Endothelial cell of umbilical vein (primary cell): Measurements from ENCODE around the gene IL10RA. TPM values are rescaled to one million over a fixed set of nuclear protein-coding genes. Genes with fewer than 3 reads are reported as not detected.

Source experiments
- BruUV-seq: library from RNA; stranded (reverse); fragments of 400-500 nt; replicated peaks from 2 replicates; lab custom pipeline; 2021; lab: Mats Ljungman, UMichigan
- CTCF ChIA-PET: fragments of 300-600, 350-600 bp; sonication (Branson Sonifier 250); formaldehyde crosslinking; loops from one replicate; lab custom pipeline; 2021; ENCODE audit warnings: antibody characterized with exemption, inconsistent platforms; lab: Charles Lee
- POLR2A ChIA-PET: fragments of 300-600, 350-600 bp; sonication (Branson Sonifier 250); formaldehyde crosslinking; loops from one replicate; lab custom pipeline; 2021; ENCODE audit warnings: antibody characterized with exemption, inconsistent platforms; lab: Charles Lee
- DNase-seq: peaks from one replicate; pipeline ENCODE4 v3.0.0-alpha.2; 2011; ENCODE audit warnings: low read depth, low spot score
- FAIRE-seq: peaks from 2 replicates; lab custom pipeline; 2011; peaks lifted over from hg19 to GRCh38; lab: Jason Lieb, UNC
- H2AFZ ChIP-seq: 2 replicates; pipeline ENCODE4 v1.6.0; 2012; ENCODE audit warnings: low read depth, low read length, control low read depth, inconsistent platforms
- H3K27ac ChIP-seq: 2 replicates; pipeline ENCODE4 v1.5.1; 2011; ENCODE audit warnings: low read depth, mild to moderate bottlenecking, control low read depth, low read length, moderate library complexity; ENCODE audit not compliant: insufficient read depth
- H3K27me3 ChIP-seq, 2 experiments: 2 replicates each; pipeline versions ENCODE4 v1.6.0 to v1.6.1; 2011; ENCODE audit warnings: low read length in 2 of 2, mixed read lengths in 1 of 2; ENCODE audit not compliant: control insufficient read depth in 2 of 2, insufficient read depth in 2 of 2
- H3K36me3 ChIP-seq, 2 experiments: 2 replicates in 1 of 2; 3 replicates in 1 of 2; pipeline ENCODE4 v1.5.1; 2011; ENCODE audit warnings: low read length in 2 of 2, mild to moderate bottlenecking in 1 of 2, moderate library complexity in 1 of 2; ENCODE audit not compliant: control insufficient read depth in 2 of 2, insufficient read depth in 2 of 2; ENCODE audit errors: extremely low read depth in 1 of 2
- H3K4me1 ChIP-seq: 3 replicates; pipeline ENCODE4 v1.5.1; 2011; ENCODE audit warnings: mild to moderate bottlenecking, low read length; ENCODE audit not compliant: control insufficient read depth, insufficient read depth; ENCODE audit errors: extremely low read depth
- H3K4me2 ChIP-seq: 2 replicates; pipeline ENCODE4 v1.6.1; 2011; ENCODE audit warnings: low read length, control low read depth, mixed read lengths; ENCODE audit not compliant: insufficient read depth
- H3K4me3 ChIP-seq, 3 experiments: fragments of 200-600 bp in 1 of 3; sonication (generic), shearing (Covaris generic) in 1 of 3; replicated peaks in 1 of 3; 2 replicates each; pipeline ENCODE4 v1.5.1; 2011 to 2016; ENCODE audit warnings: control low read depth in 3 of 3, low read length in 3 of 3, mild to moderate bottlenecking in 2 of 3, inconsistent platforms in 1 of 3, low read depth in 1 of 3, moderate library complexity in 1 of 3; ENCODE audit not compliant: insufficient read depth in 1 of 3
- H3K79me2 ChIP-seq: 2 replicates; pipeline ENCODE4 v1.6.0; 2012; ENCODE audit warnings: low read length, inconsistent platforms; ENCODE audit not compliant: control insufficient read depth, insufficient read depth
- H3K9ac ChIP-seq: replicated peaks from 2 replicates; pipeline ENCODE3; 2011; ENCODE audit warnings: low read length, control low read depth; ENCODE audit not compliant: insufficient read depth; ENCODE audit errors: extremely low read depth
- H3K9me1 ChIP-seq: replicated peaks from 3 replicates; pipeline ENCODE4 v1.6.0; 2011; ENCODE audit warnings: mild to moderate bottlenecking, low read length; ENCODE audit not compliant: control insufficient read depth, insufficient read depth; ENCODE audit errors: extremely low read depth
- H3K9me3 ChIP-seq: replicated peaks from 2 replicates; pipeline ENCODE4 v1.5.1; 2012; ENCODE audit warnings: low read length, inconsistent platforms; ENCODE audit not compliant: control insufficient read depth, insufficient read depth
- H4K20me1 ChIP-seq: replicated peaks from 2 replicates; pipeline ENCODE3; 2011; ENCODE audit warnings: mild to moderate bottlenecking, low read length; ENCODE audit not compliant: control insufficient read depth, insufficient read depth; ENCODE audit errors: extremely low read depth
- CTCF ChIP-seq, 2 donors: IDR thresholded peaks; 1 replicate in 1 of 2; 2 replicates in 1 of 2; pipeline ENCODE4 v1.5.1; 2011; ENCODE audit warnings: low read length in 2 of 2, mild to moderate bottlenecking in 2 of 2, moderate library complexity in 2 of 2, control low read depth in 1 of 2, inconsistent platforms in 1 of 2, low read depth in 1 of 2; ENCODE audit not compliant: insufficient read depth in 1 of 2; ENCODE audit errors: extremely low read depth in 1 of 2
- EZH2 ChIP-seq: IDR thresholded peaks from 2 replicates; pipeline ENCODE4 v1.6.1; 2012; ENCODE audit warnings: borderline replicate concordance, low read depth, mild to moderate bottlenecking, moderate library complexity, low read length, inconsistent platforms; ENCODE audit not compliant: severe bottlenecking
- FOS ChIP-seq: IDR thresholded peaks from 2 replicates; pipeline ENCODE4 v1.6.1; 2011; ENCODE audit warnings: mild to moderate bottlenecking, low read length, moderate library complexity, borderline replicate concordance; ENCODE audit not compliant: insufficient read depth
- GATA2 ChIP-seq: IDR thresholded peaks from 2 replicates; pipeline ENCODE4 v1.7.0; 2011; ENCODE audit warnings: low read depth, mild to moderate bottlenecking, moderate library complexity, mixed read lengths, low read length; ENCODE audit not compliant: insufficient read length, insufficient read depth
- JUN ChIP-seq: IDR thresholded peaks from 2 replicates; pipeline ENCODE4 v1.6.1; 2011; ENCODE audit warnings: borderline replicate concordance, low read depth; ENCODE audit not compliant: insufficient read length, insufficient read depth
- MAX ChIP-seq: IDR thresholded peaks from 2 replicates; pipeline ENCODE4 v1.6.1; 2011; ENCODE audit not compliant: insufficient read depth, insufficient read length
- MYC ChIP-seq: IDR thresholded peaks from one replicate; pipeline ENCODE4 v1.6.1; 2011; ENCODE audit warnings: mild to moderate bottlenecking, low read depth, low read length
- POLR2A ChIP-seq: IDR thresholded peaks from 2 replicates; pipeline ENCODE4 v1.6.1; 2012; ENCODE audit warnings: low read depth, mild to moderate bottlenecking, control low read depth, low read length
- POLR2AphosphoS5 ChIP-seq: IDR thresholded peaks from 2 replicates; pipeline ENCODE4 v1.6.1; 2012; ENCODE audit warnings: low read depth, mild to moderate bottlenecking, control low read depth, low read length, moderate library complexity; ENCODE audit not compliant: insufficient read depth
- dilution Hi-C: fragments of 300-500 bp; cut with MboI; formaldehyde crosslinking; loops from one replicate; pipeline ENCODE4 v1.15.0; 2019; ENCODE audit warnings: low sequenced_read_pairs; ENCODE audit not compliant: extremely low pct_ligation_motif_present
- intact Hi-C: fragments of 100-400 bp; cut with micrococcal nuclease; formaldehyde crosslinking; loops from one replicate; pipeline ENCODE4 v1.10.0; 2022
- polyA plus RNA-seq, 4 experiments: library from polyadenylated mRNA; depleted of rRNA in 3 of 4; stranded (reverse) in 3 of 4; unstranded in 1 of 4; fragments of >200 nt; gene quantifications; 2 replicates each; pipeline versions ENCODE4 v1.2.1 to v1.2.3, GENCODE V29; 2011 to 2012; ENCODE audit warnings: missing spikeins in 1 of 4
- total RNA-seq: library from RNA; stranded (reverse); gene quantifications from 2 replicates; pipeline ENCODE4 v1.2.3, GENCODE V29; 2021

IL10RA gene
- total and polyA plus RNA-seq, 2 donors (not counting 3 experiments of a cell fraction or from before 2014, with no cell fraction given) = 0.04 TPM; not detected in 1

GRCh38 chr11:117960406-117960805 lies 25.8 kb upstream of the IL10RA start:
- dilution Hi-C loops = no loop called here
- FAIRE-seq (no peak), DNase-seq (no peak)
- intact Hi-C loops = no loop called here
- Histone ChIP-seq H3K4me3 (no peak overlapping the region), H3K9me3 (no peaks in the 10 kb centered on the region), H3K9me1 (no peaks in the 10 kb centered on the region), H3K4me1 (no peaks in the 10 kb centered on the region), H3K9ac (no peak overlapping the region), H3K36me3 (no peaks in the 10 kb centered on the region), H4K20me1 (no peaks in the 10 kb centered on the region), H2AFZ (no peak overlapping the region), H3K27me3 (peaks cover 10 to 14% of the 10 kb centered on the region in 2 experiments), H3K27ac (no peak overlapping the region), H3K4me2 (no peak overlapping the region), H3K79me2 (no peaks in the 10 kb centered on the region)
- no peak for TF ChIP-seq MAX
- TF ChIP-seq CTCF (IDR thresholded peaks at IDR 0.05; ENCODE audit: extremely low read depth in 1 of 2, insufficient read depth in 1 of 2, low read depth in 1 of 2, low read length in 2 of 2) = no peak
- POLR2A ChIA-PET = no interaction called here
- BruUV-seq = no TSS peak
- CTCF ChIA-PET = interaction anchor here (1.1 to 2.2 kb wide), 2 partner anchors 14 to 153 kb away, joined by 3 to 10 read pairs; no protein-coding TSS in a partner anchor

DNA sequence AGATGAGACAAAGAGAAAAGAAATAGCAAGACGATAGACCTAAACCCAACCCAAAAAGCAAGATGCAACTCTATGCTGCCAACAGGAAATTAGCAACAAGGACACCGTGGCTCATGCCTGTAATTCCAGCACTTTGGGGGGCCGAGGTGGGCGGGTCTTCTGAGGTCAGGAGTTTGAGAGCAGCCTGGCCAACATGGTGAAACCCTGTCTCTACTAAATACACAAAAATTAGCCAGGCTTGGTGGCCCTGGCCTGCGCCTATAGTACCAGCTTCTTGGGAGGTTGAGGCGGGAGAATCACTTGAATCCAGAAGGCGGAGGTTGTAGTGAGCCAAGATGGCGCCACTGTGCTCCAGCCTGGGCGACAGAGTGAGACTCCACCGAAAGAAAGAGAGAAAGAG lies 24.3 kb upstream of the IL10RA start:
- CTCF ChIA-PET = no interaction called here
- TF ChIP-seq POLR2AphosphoS5 (no peak), GATA2 (no peak), FOS (no peak), MAX (no peak), POLR2A (no peak), JUN (no peak), CTCF (IDR thresholded peaks at IDR 0.05; ENCODE audit: extremely low read depth in 1 of 2, insufficient read depth in 1 of 2, low read depth in 1 of 2, low read length in 2 of 2) (no peak), EZH2 (no peak), MYC (no peak)
- Histone ChIP-seq H3K27ac (no peak overlapping the region), H4K20me1 (no peaks in the 10 kb centered on the region), H3K4me1 (no peaks in the 10 kb centered on the region), H3K79me2 (no peaks in the 10 kb centered on the region), H3K4me3 (no peak overlapping the region), H3K36me3 (no peaks in the 10 kb centered on the region), H3K9me1 (no peaks in the 10 kb centered on the region), H3K9me3 (no peaks in the 10 kb centered on the region), H3K9ac (no peak overlapping the region), H3K4me2 (no peak overlapping the region), H2AFZ (no peak overlapping the region), H3K27me3 (peaks cover 6% of the 10 kb centered on the region in 2 experiments)
- POLR2A ChIA-PET = no interaction called here
- intact Hi-C loops (no loop called here), dilution Hi-C loops (no loop called here)
- DNase-seq = no peak
- no TSS peak for BruUV-seq
- no peak for FAIRE-seq
